ENCODE data around the gene RUVBL2. TPM values are rescaled to one million over a fixed set of nuclear protein-coding genes. Genes with fewer than 3 reads are reported as not detected.

The RUVBL2 gene
- total RNA-seq, 1 donor from 2014 or later: 106 TPM

GRCh38 chr19:48987323-48987722 is 6.4 kb upstream of the RUVBL2 start:
- no peak for DNase-seq (ENCODE audit: low read depth)

GRCh38 chr19:48988286-48988685 is 5.4 kb upstream of the RUVBL2 start:
- DNase-seq (ENCODE audit: low read depth): no peak

GRCh38 chr19:48988860-48989259 is 4.8 kb upstream of the RUVBL2 start:
- no peak for DNase-seq (ENCODE audit: low read depth)

GRCh38 chr19:48989701-48990291 is 3.9 kb upstream of the RUVBL2 start:
- DNase-seq (ENCODE audit: low read depth): peak; percentile 99

GRCh38 chr19:48990400-48990799 is 3.3 kb upstream of the RUVBL2 start:
- peak; percentile 59 for DNase-seq (ENCODE audit: low read depth)

GRCh38 chr19:48991011-48991609 is 2.6 kb upstream of the RUVBL2 start:
- DNase-seq (ENCODE audit: low read depth): peak; percentile 74

- peak; percentile 92 for DNase-seq (ENCODE audit: low read depth)
Measured at GRCh38 chr19:48991873-48992580, 1.7 kb upstream of the RUVBL2 start.

GRCh38 chr19:48992581-48993174 is 1.0 kb upstream of the RUVBL2 start:
- DNase-seq (ENCODE audit: low read depth): no peak

GRCh38 chr19:48994035-48994386 is 324 bp downstream of the RUVBL2 start:
- no peak for DNase-seq (ENCODE audit: low read depth)

GRCh38 chr19:48997972-48998371 is 4.3 kb downstream of the RUVBL2 start:
- DNase-seq (ENCODE audit: low read depth): peak; percentile 72

- DNase-seq (ENCODE audit: low read depth): peak; percentile 60
Measured at GRCh38 chr19:48999481-49000325, 6.0 kb downstream of the RUVBL2 start.

- no peak for DNase-seq (ENCODE audit: low read depth)
Measured at GRCh38 chr19:49004133-49004532, 10.4 kb downstream of the RUVBL2 start.

GRCh38 chr19:49004964-49005614 is 11.4 kb downstream of the RUVBL2 start:
- DNase-seq (ENCODE audit: low read depth): no peak

- no peak for DNase-seq (ENCODE audit: low read depth)
Measured at GRCh38 chr19:49006905-49007304, 13.2 kb downstream of the RUVBL2 start.

- DNase-seq (ENCODE audit: low read depth): no peak
Measured at GRCh38 chr19:49009828-49010227, 16.1 kb downstream of the RUVBL2 start.

GRCh38 chr19:49010453-49010852 is 16.8 kb downstream of the RUVBL2 start:
- DNase-seq (ENCODE audit: low read depth): no peak

GRCh38 chr19:49011194-49011593 is 17.5 kb downstream of the RUVBL2 start:
- no peak for DNase-seq (ENCODE audit: low read depth)

- DNase-seq (ENCODE audit: low read depth): no peak
Measured at GRCh38 chr19:49014123-49014869, 20.6 kb downstream of the RUVBL2 start.

- no peak for DNase-seq (ENCODE audit: low read depth)
Measured at GRCh38 chr19:49014870-49015255, 21.2 kb downstream of the RUVBL2 start.
